Coronary artery (tissue), 2 donors: ENCODE results near the gene OR2D3.
"Not testable (repeated sequence)": the region's sequence is repeated elsewhere in the genome, so short reads cannot be mapped to it uniquely, and the experiment has no call there.

Experiments
- DNase-seq: peaks from one replicate; pipeline ENCODE4 v3.0.0-alpha.2; 2017; ENCODE audit warnings: low spot score
- H3K27ac ChIP-seq, 2 donors: fragments of 200-600 bp; sonication (generic); one replicate each; pipeline ENCODE4 v1.5.1; 2016 to 2019
- H3K4me3 ChIP-seq: fragments of 200-600 bp; sonication (generic); 2 replicates; pipeline ENCODE4 v1.5.1; 2016; ENCODE audit warnings: mild to moderate bottlenecking, moderate library complexity
- CTCF ChIP-seq: fragments of 200-600 bp; sonication (generic); IDR thresholded peaks from one replicate; pipeline ENCODE4 v1.5.1; 2019; ENCODE audit warnings: antibody characterized with exemption

OR2D3 gene

GRCh38 chr11:6888830-6889229 lies 32.0 kb upstream of the OR2D3 start:
- H3K4me3 ChIP-seq = no peak overlapping the region
- DNase-seq = no peak
- TF ChIP-seq CTCF = no peak
- H3K27ac ChIP-seq = no peak overlapping the region

GRCh38 chr11:6889835-6890234 lies 31.0 kb upstream of the OR2D3 start:
- Histone ChIP-seq H3K27ac (no peak overlapping the region), H3K4me3 (no peak overlapping the region)
- no peak for TF ChIP-seq CTCF
- no peak for DNase-seq

- no peak for DNase-seq
- no peak within 1 kb of the TSS for H3K27ac ChIP-seq
- H3K4me3 ChIP-seq = no peak within 1 kb of the TSS
- TF ChIP-seq CTCF = no peak
These were observed 28.4 kb upstream of the OR2D3 start, which contains the start of gene OR2D2 for GRCh38 chr11:6892400-6892799. Gene OR2D2 (minus strand): TSS chr11:6892500. CDS start chr11:6892500, 0 bp downstream.

GRCh38 chr11:6894097-6894496 lies 26.7 kb upstream of the OR2D3 start:
- Histone ChIP-seq H3K27ac (no peak overlapping the region), H3K4me3 (no peak overlapping the region)
- DNase-seq = no peak
- TF ChIP-seq CTCF = no peak

GRCh38 chr11:6895010-6895409 lies 25.8 kb upstream of the OR2D3 start:
- Histone ChIP-seq H3K4me3 (no peak overlapping the region), H3K27ac (no peak overlapping the region)
- DNase-seq = no peak
- TF ChIP-seq CTCF = no peak

- no peak for TF ChIP-seq CTCF
- Histone ChIP-seq H3K27ac (no peak overlapping the region), H3K4me3 (no peak overlapping the region)
- no peak for DNase-seq
These were observed 21.9 kb upstream of the OR2D3 start for GRCh38 chr11:6898911-6899310.

- no peak for TF ChIP-seq CTCF
- no peak overlapping the region for H3K27ac ChIP-seq
- H3K4me3 ChIP-seq = no peak overlapping the region
- DNase-seq = no peak
These were observed 20.3 kb upstream of the OR2D3 start for GRCh38 chr11:6900327-6900999.

- H3K27ac ChIP-seq, DNase-seq: not testable (repeated sequence)
These were observed 16.0 kb upstream of the OR2D3 start for GRCh38 chr11:6904804-6905203.

More at GRCh38 chr11:6904804-6905203, 16.0 kb upstream of the OR2D3 start:
- not testable (repeated sequence) for H3K4me3 ChIP-seq
